DOHH2 (cell line): ENCODE data around the gene BCS1L.

Experiments
- CTCF ChIP-seq: fragments of 200-600 bp; sonication (generic); IDR thresholded peaks from one replicate; pipeline ENCODE4 v1.5.1; 2014; ENCODE audit warnings: antibody characterized with exemption, mild to moderate bottlenecking, low read depth, low read length; ENCODE audit not compliant: poor library complexity, severe bottlenecking
- EZH2phosphoT487 ChIP-seq: fragments of 200-600 bp; sonication (generic); IDR thresholded peaks from 2 replicates; pipeline ENCODE4 v1.6.1; 2017; ENCODE audit warnings: borderline replicate concordance, mild to moderate bottlenecking, antibody characterized with exemption, low read length, moderate library complexity, mixed read lengths

- TF ChIP-seq CTCF: no peak
- TF ChIP-seq EZH2phosphoT487: no peak
These were observed 17.3 kb upstream of the BCS1L start for GRCh38 chr2:218642121-218642656.
